GM12874 (cell line): ENCODE measurements around the gene CST9.

Source experiments
- CTCF ChIP-seq: IDR thresholded peaks from 2 replicates; pipeline ENCODE4 v1.5.1; 2011; ENCODE audit warnings: low read depth, mild to moderate bottlenecking, control low read depth, low read length, moderate library complexity; ENCODE audit not compliant: insufficient read depth

The CST9 gene

GRCh38 chr20:23636908-23637281 is 31.2 kb upstream of the CST9 start:
- no peak for TF ChIP-seq CTCF

- TF ChIP-seq CTCF, result no peak
These were observed 30.6 kb upstream of the CST9 start for GRCh38 chr20:23636182-23636907.

GRCh38 chr20:23634985-23635767 is 29.5 kb upstream of the CST9 start:
- TF ChIP-seq CTCF, result no peak

- TF ChIP-seq CTCF, result no peak
These were observed 28.5 kb upstream of the CST9 start for GRCh38 chr20:23634044-23634801.

GRCh38 chr20:23632711-23633573 is 27.2 kb upstream of the CST9 start:
- no peak for TF ChIP-seq CTCF

- TF ChIP-seq CTCF, result no peak
These were observed 26.4 kb upstream of the CST9 start for GRCh38 chr20:23631981-23632710.
